ENCODE data around the gene MTMR12.
"Not testable (repeated sequence)": the region's sequence is repeated elsewhere in the genome, so short reads cannot be mapped to it uniquely, and the experiment has no call there.

- not testable (repeated sequence) for TF ChIP-seq CTCF (IDR thresholded peaks at IDR 0.05); CREB1 (CRISPR knock-in tag; IDR thresholded peaks at IDR 0.05); TCF7 (CRISPR knock-in tag; IDR thresholded peaks at IDR 0.05; ENCODE audit: low read depth); MAX (CRISPR knock-in tag; IDR thresholded peaks at IDR 0.05); PREB (CRISPR knock-in tag; IDR thresholded peaks at IDR 0.05; ENCODE audit: borderline replicate concordance); ETV6 (CRISPR knock-in tag; IDR thresholded peaks at IDR 0.05); ATF2 (CRISPR knock-in tag; IDR thresholded peaks at IDR 0.05; ENCODE audit: borderline replicate concordance, low read depth); JUN (CRISPR knock-in tag; IDR thresholded peaks at IDR 0.05); CBFB (CRISPR knock-in tag; IDR thresholded peaks at IDR 0.05; ENCODE audit: low read depth); ZBTB21 (CRISPR knock-in tag; IDR thresholded peaks at IDR 0.05; ENCODE audit: borderline replicate concordance)
Measured at GRCh38 chr5:32290501-32290900, 22.2 kb downstream of the MTMR12 start.

Data from WTC11 (cell line).